ENCODE measurements around the gene FANK1.

- no peak for TF ChIP-seq CTCF (conservative IDR thresholded peaks at IDR 0.05; ENCODE audit: low read depth, low read length)
- TF ChIP-seq EZH2 (IDR thresholded peaks at IDR 0.05; ENCODE audit: borderline replicate concordance, low read depth, low read length, poor library complexity, severe bottlenecking): no peak
Observed at GRCh38 chr10:126001576-126001975, 105.2 kb downstream of the FANK1 start.
